C4-2B (cell line): Measurements from ENCODE around the gene ABAT.

ENCODE experiments used
- CTCF ChIP-seq: fragments of 450-650 bp; conservative IDR thresholded peaks from 2 replicates; pipeline ENCODE4 v1.5.1; 2017; ENCODE audit warnings: mild to moderate bottlenecking
- ZFX ChIP-seq: fragments of 450-650 bp; IDR thresholded peaks from 2 replicates; pipeline ENCODE4 v1.6.1; 2017

GRCh38 chr16:8812162-8812843, 137.9 kb downstream of the ABAT start:
- TF ChIP-seq CTCF (no peak), ZFX (no peak)
